Stomach (tissue), 9 donors: ENCODE measurements around the gene SORCS2. TPM values are rescaled to one million over a fixed set of nuclear protein-coding genes. Genes with fewer than 3 reads are reported as not detected.

Source experiments
- DNase-seq, 2 donors: peaks; one replicate each; pipeline versions ENCODE4 v3.0.0 to v3.0.0-alpha.2; 2013 to 2019
- H3K27ac ChIP-seq, 5 donors: fragments of 200-600 bp in 4 of 5; sonication (generic) in 4 of 5; one replicate each; pipeline ENCODE4 v1.5.1; 2013 to 2019; ENCODE audit warnings: mild to moderate bottlenecking in 1 of 5, moderate library complexity in 1 of 5
- H3K27me3 ChIP-seq, 3 donors: fragments of 200-600 bp; sonication (generic); one replicate each; pipeline ENCODE4 v1.5.1; 2017 to 2019; ENCODE audit warnings: mixed run types in 1 of 3
- H3K36me3 ChIP-seq, 4 donors: fragments of 200-600 bp; sonication (generic); 1 replicate in 3 of 4; 2 replicates in 1 of 4; pipeline ENCODE4 v1.5.1; 2016 to 2019
- H3K4me1 ChIP-seq, 4 donors: fragments of 200-600 bp; sonication (generic); one replicate each; pipeline ENCODE4 v1.5.1; 2016 to 2019
- H3K4me3 ChIP-seq, 4 donors: fragments of 200-600 bp; sonication (generic) in 3 of 4; one replicate each; pipeline ENCODE4 v1.5.1; 2016 to 2019; ENCODE audit warnings: mild to moderate bottlenecking in 1 of 4
- H3K9me3 ChIP-seq, 4 donors: fragments of 200-600 bp; sonication (generic); one replicate each; pipeline ENCODE4 v1.5.1; 2016 to 2019
- CTCF ChIP-seq, 7 experiments: fragments of 450-650 bp in 4 of 7; fragments of 200-600 bp in 3 of 7; sonication (generic) in 3 of 7; IDR thresholded peaks; one replicate each; pipeline ENCODE4 v1.5.1; 2016 to 2019; ENCODE audit warnings: antibody characterized with exemption in 7 of 7, control low read depth in 2 of 7, mild to moderate bottlenecking in 1 of 7
- EP300 ChIP-seq: sonication (generic); formaldehyde crosslinking; IDR thresholded peaks from one replicate; pipeline ENCODE4 v1.6.1; 2017; ENCODE audit warnings: antibody characterized with exemption
- POLR2A ChIP-seq, 4 donors: fragments of 450-650 bp; IDR thresholded peaks; one replicate each; pipeline ENCODE4 v1.6.1; 2016; ENCODE audit warnings: antibody characterized with exemption in 4 of 4, control low read depth in 2 of 4, mild to moderate bottlenecking in 1 of 4, moderate library complexity in 1 of 4
- POLR2AphosphoS5 ChIP-seq, 3 donors: sonication (generic); formaldehyde crosslinking; IDR thresholded peaks; one replicate each; pipeline ENCODE4 v1.6.1; 2016; ENCODE audit warnings: antibody characterized with exemption in 3 of 3
- WGBS, 5 donors: extraction: QIAGEN DNeasy Blood & Tissue Kit in 3 of 5; methylation state at CpG; one replicate each; pipeline versions ENCODE4 v1.1.5 to v1.1.7; 2013 to 2018; 5-methylcytosine and 5-hydroxymethylcytosine counted together
- intact Hi-C: fragments of 100-400 bp; cut with DNase I; formaldehyde crosslinking; loops from one replicate; pipeline ENCODE4 v1.15.1; 2023; ENCODE audit warnings: low total_unique reads
- polyA plus RNA-seq, 3 donors: library from polyadenylated mRNA; stranded (reverse); fragments of 200-250 nt; gene quantifications; one replicate each; pipeline ENCODE4 v1.2.3, GENCODE V29; 2013
- total RNA-seq, 5 donors: library from RNA; depleted of rRNA; stranded (reverse); fragments of >200 nt; gene quantifications; one replicate each; pipeline versions ENCODE4 v1.1.0 to v1.2.3, GENCODE V29; 2014 to 2016
- donor health status: healthy with polysubstance abuse.
- donor health status: Bipolar disorder and iron deficiency.
- donor health status: healthy.

Gene SORCS2
- total and polyA plus RNA-seq, 8 donors = under 0.01 to 13.0 (median 0.50) TPM; not detected in 1

- no peaks in the 10 kb centered on the region for H3K9me3 ChIP-seq
- H3K4me3 ChIP-seq = no peak overlapping the region
- WGBS, 5 donors = 82 to 88% (median 84%) methylated on average over 18 to 28 of the region's 28 CpGs
- H3K27ac ChIP-seq = no peak overlapping the region
- no peak for DNase-seq
- peaks cover 0 to 53% (median 4%) of the 10 kb centered on the region in 3 donors for H3K27me3 ChIP-seq
- TF ChIP-seq CTCF (IDR thresholded peaks at IDR 0.05) (no peak), EP300 (no peak), POLR2AphosphoS5 (IDR thresholded peaks at IDR 0.05) (no peak), POLR2A (IDR thresholded peaks at IDR 0.05) (no peak)
- intact Hi-C loops = no loop called here
- no peaks in the 10 kb centered on the region for H3K36me3 ChIP-seq
- H3K4me1 ChIP-seq = no peaks in the 10 kb centered on the region
Measured at GRCh38 chr4:7591409-7592053, 399.2 kb downstream of the SORCS2 start.

GRCh38 chr4:7593646-7594412 is 401.5 kb downstream of the SORCS2 start:
- Histone ChIP-seq H3K27me3 (peaks cover 0 to 63% (median 4%) of the 10 kb centered on the region in 3 donors), H3K4me3 (no peak overlapping the region), H3K4me1 (no peaks in the 10 kb centered on the region), H3K27ac (no peak overlapping the region), H3K9me3 (no peaks in the 10 kb centered on the region), H3K36me3 (no peaks in the 10 kb centered on the region)
- intact Hi-C loops = no loop called here
- DNase-seq = no peak
- TF ChIP-seq EP300 (no peak), POLR2AphosphoS5 (IDR thresholded peaks at IDR 0.05) (no peak), POLR2A (IDR thresholded peaks at IDR 0.05) (no peak), CTCF (IDR thresholded peaks at IDR 0.05) (no peak)
- WGBS, 5 donors = 72 to 78% (median 77%) methylated on average over 16 to 21 of the region's 21 CpGs

DNA sequence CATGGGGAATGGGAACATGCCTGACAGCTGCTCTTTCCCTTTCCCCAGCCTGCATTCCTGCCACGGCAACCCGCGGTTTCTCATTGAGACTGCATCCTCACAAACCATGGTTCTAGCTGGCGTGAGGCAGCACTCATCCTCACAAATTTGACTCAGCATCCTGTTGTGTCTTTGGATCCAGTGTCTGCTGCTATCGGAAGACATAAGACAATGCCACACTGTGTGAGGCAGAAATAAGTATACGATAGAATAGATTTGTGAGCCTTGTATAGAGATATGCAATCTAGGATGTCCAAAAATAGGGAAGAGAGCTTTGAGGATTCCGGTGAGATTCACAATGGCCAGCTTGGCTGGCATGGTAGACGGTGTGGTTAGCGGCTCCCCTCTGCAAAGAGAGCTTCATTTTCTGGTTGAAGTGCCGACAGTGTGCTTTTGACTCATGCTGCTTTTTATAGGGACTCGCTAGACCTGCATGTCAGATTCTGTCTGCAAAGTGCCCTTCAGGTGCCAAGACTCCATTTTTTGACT is 403.7 kb downstream of the SORCS2 start:
- intact Hi-C loops = no loop called here
- no peaks in the 10 kb centered on the region for H3K9me3 ChIP-seq
- no peaks in the 10 kb centered on the region for H3K36me3 ChIP-seq
- H3K4me3 ChIP-seq = no peak overlapping the region
- no peak overlapping the region for H3K27ac ChIP-seq
- no peaks in the 10 kb centered on the region for H3K4me1 ChIP-seq
- TF ChIP-seq POLR2AphosphoS5 (IDR thresholded peaks at IDR 0.05) (no peak), CTCF (IDR thresholded peaks at IDR 0.05) (no peak), POLR2A (IDR thresholded peaks at IDR 0.05) (no peak), EP300 (no peak)
- no peak for DNase-seq
- peaks cover 0 to 52% (median 4%) of the 10 kb centered on the region in 3 donors for H3K27me3 ChIP-seq
- WGBS, 5 donors = 68 to 77% (median 69%) methylated on average over 11 of the region's 11 CpGs

GRCh38 chr4:7596918-7597606 is 404.7 kb downstream of the SORCS2 start:
- WGBS, 5 donors = 61 to 77% (median 76%) methylated on average over 9 of the region's 9 CpGs
- Histone ChIP-seq H3K4me1 (no peaks in the 10 kb centered on the region), H3K36me3 (no peaks in the 10 kb centered on the region), H3K9me3 (peaks cover 0 to 3% (median 0%) of the 10 kb centered on the region in 4 donors), H3K27me3 (peaks cover 0 to 45% (median 4%) of the 10 kb centered on the region in 3 donors), H3K4me3 (no peak overlapping the region), H3K27ac (no peak overlapping the region)
- intact Hi-C loops = no loop called here
- DNase-seq = no peak
- TF ChIP-seq EP300 = no peak
- TF ChIP-seq CTCF (IDR thresholded peaks at IDR 0.05) = no peak
- no peak for TF ChIP-seq POLR2AphosphoS5 (IDR thresholded peaks at IDR 0.05)
- no peak for TF ChIP-seq POLR2A (IDR thresholded peaks at IDR 0.05)
